Kidney tubule cell (primary cell): ENCODE results near the gene MYO18B.
A peak's percentile ranks its signal among the peaks of the same experiment; 100 is the strongest.

Experiments used
- DNase-seq: peaks from one replicate; pipeline ENCODE4 v3.0.0-alpha.2; 2018; ENCODE audit warnings: low spot score

MYO18B gene

GRCh38 chr22:25853501-25854284, 111.7 kb downstream of the MYO18B start:
- DNase-seq = peak; percentile 6

GRCh38 chr22:25869771-25870170, 127.8 kb downstream of the MYO18B start:
- DNase-seq = no peak

- DNase-seq = no peak
These were observed 132.3 kb downstream of the MYO18B start for GRCh38 chr22:25874327-25874726.

- DNase-seq = no peak
These were observed 133.5 kb downstream of the MYO18B start for GRCh38 chr22:25875461-25875860.

GRCh38 chr22:25876871-25877270, 134.9 kb downstream of the MYO18B start:
- DNase-seq = no peak

- no peak for DNase-seq
These were observed 136.9 kb downstream of the MYO18B start for GRCh38 chr22:25878933-25879332.

GRCh38 chr22:25880524-25880923, 138.5 kb downstream of the MYO18B start:
- no peak for DNase-seq

GRCh38 chr22:25881210-25881755, 139.3 kb downstream of the MYO18B start:
- no peak for DNase-seq

GRCh38 chr22:25882360-25882759, 140.4 kb downstream of the MYO18B start:
- no peak for DNase-seq

- DNase-seq = no peak
These were observed 141.6 kb downstream of the MYO18B start for GRCh38 chr22:25883482-25884033.

- no peak for DNase-seq
These were observed 142.1 kb downstream of the MYO18B start for GRCh38 chr22:25884121-25884520.

GRCh38 chr22:25888399-25889054, 146.5 kb downstream of the MYO18B start:
- no peak for DNase-seq

- DNase-seq = no peak
These were observed 148.7 kb downstream of the MYO18B start for GRCh38 chr22:25890651-25891050.

- no peak for DNase-seq
These were observed 150.7 kb downstream of the MYO18B start for GRCh38 chr22:25892678-25893077.

GRCh38 chr22:25895678-25896077, 153.7 kb downstream of the MYO18B start:
- DNase-seq = no peak

GRCh38 chr22:25896098-25896497, 154.1 kb downstream of the MYO18B start:
- no peak for DNase-seq

- DNase-seq = no peak
These were observed 154.6 kb downstream of the MYO18B start for GRCh38 chr22:25896592-25896991.

GRCh38 chr22:25898707-25899365, 156.8 kb downstream of the MYO18B start:
- peak; percentile 10 for DNase-seq

GRCh38 chr22:25899566-25899965, 157.6 kb downstream of the MYO18B start:
- DNase-seq = no peak

GRCh38 chr22:25900390-25900789, 158.4 kb downstream of the MYO18B start:
- DNase-seq = no peak

GRCh38 chr22:25900880-25901279, 158.9 kb downstream of the MYO18B start:
- no peak for DNase-seq

GRCh38 chr22:25902402-25902801, 160.4 kb downstream of the MYO18B start:
- DNase-seq = no peak
